Brain microvascular endothelial cell (primary cell): ENCODE measurements around the gene PEX7.
"Not testable (repeated sequence)": the region's sequence is repeated elsewhere in the genome, so short reads cannot be mapped to it uniquely, and the experiment has no call there.

Experiments
- DNase-seq: peaks from one replicate; pipeline ENCODE4 v3.0.0-alpha.2; 2020
- H3K27ac ChIP-seq: fragments of 250-450 bp; sonication (Bioruptor Pico); 2 replicates; pipeline ENCODE4 v1.5.1; 2020; ENCODE audit warnings: mild to moderate bottlenecking, moderate library complexity
- H3K27me3 ChIP-seq: fragments of 250-450 bp; sonication (Bioruptor Pico); replicated peaks from 2 replicates; pipeline ENCODE4 v1.5.1; 2020; ENCODE audit warnings: mild to moderate bottlenecking
- H3K36me3 ChIP-seq: fragments of 250-450 bp; sonication (Bioruptor Pico); replicated peaks from 2 replicates; pipeline ENCODE4 v1.5.1; 2020; ENCODE audit warnings: mild to moderate bottlenecking
- H3K4me3 ChIP-seq: 2 replicates; pipeline ENCODE4 v1.5.1; 2011; ENCODE audit warnings: low read depth, mild to moderate bottlenecking, control low read depth, low read length, moderate library complexity
- CTCF ChIP-seq: IDR thresholded peaks from 2 replicates; pipeline ENCODE4 v1.5.1; 2011; ENCODE audit warnings: low read depth, mild to moderate bottlenecking, moderate library complexity, low read length, control low read depth, inconsistent platforms; ENCODE audit errors: missing control alignments
- in situ Hi-C: cut with HindIII; loops from 2 replicates; pipeline ENCODE4 v1.10.0; 2017; ENCODE audit warnings: low sequenced_read_pairs, low pct_ligation_motif_present

Gene PEX7

DNA sequence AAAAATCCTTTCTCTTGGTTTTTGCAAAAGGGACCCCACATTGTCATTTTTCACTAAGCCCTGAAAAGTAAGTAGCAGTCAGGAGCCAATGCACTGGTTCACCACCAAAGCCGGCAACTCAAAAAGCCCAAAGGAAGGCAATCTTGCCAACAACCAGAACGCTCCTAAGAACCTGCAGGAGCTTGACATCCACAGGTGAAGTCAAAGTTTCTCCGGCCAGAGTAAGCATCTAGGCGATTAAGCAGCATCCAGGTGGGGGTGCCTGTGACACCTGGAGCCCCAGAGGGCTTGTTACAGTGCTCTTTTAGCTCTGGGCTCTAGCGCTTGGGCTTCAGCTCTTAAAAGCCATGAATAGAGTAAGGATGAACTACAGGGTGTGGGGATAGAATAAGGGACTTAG, 135.8 kb downstream of the PEX7 start:
- TF ChIP-seq CTCF, result no peak
- no peaks in the 10 kb centered on the region for H3K36me3 ChIP-seq
- DNase-seq, result no peak
- no peak overlapping the region for H3K4me3 ChIP-seq
- H3K27ac ChIP-seq, result no peak overlapping the region
- H3K27me3 ChIP-seq, result no peaks in the 10 kb centered on the region
- in situ Hi-C loops, result no loop called here

DNA sequence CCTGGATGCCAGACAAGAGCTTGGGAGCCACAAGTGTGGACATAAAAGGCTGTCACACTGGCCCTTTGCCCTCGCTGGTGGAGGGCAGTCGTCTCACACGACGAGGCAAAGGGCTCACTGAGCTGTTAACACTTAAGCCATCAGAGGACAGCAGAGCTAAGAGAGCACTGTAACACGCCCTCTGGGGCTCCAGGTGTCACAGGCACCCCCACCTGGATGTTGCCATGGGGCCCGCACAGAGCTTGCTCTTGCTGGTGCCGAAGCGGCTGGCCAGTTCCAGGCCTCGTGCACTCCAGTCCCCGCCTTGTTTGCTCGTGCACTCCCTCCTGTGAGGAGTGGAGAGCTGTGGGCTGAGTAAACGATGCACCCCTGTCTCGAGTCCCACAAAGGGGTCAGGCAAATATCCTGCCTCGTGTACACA, 137.1 kb downstream of the PEX7 start:
- no peak overlapping the region for H3K27ac ChIP-seq
- TF ChIP-seq CTCF, result no peak
- H3K4me3 ChIP-seq, result no peak overlapping the region
- no peak for DNase-seq
- no peaks in the 10 kb centered on the region for H3K27me3 ChIP-seq
- no peaks in the 10 kb centered on the region for H3K36me3 ChIP-seq
- in situ Hi-C loops, result no loop called here

DNA sequence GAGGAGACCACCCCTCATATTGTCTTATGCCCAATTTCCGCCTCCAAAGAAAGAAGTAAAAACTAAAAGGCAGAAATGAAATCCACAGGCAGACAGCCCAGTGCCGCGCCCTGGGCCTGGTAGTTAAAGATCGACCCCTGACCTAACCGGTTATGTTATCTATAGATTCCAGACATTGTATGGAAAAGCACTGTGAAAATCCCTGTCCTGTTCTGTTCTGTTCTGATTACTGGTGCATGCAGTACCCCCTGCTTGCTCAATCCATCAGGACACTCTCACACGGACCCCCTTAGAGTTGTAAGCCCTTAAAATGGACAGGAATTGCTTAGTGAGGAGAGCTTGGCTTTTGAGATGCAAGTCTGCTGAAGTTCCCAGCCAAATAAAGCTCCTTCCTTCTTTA, 137.5 kb downstream of the PEX7 start:
- H3K4me3 ChIP-seq, in situ Hi-C loops, H3K36me3 ChIP-seq, H3K27ac ChIP-seq, DNase-seq, H3K27me3 ChIP-seq: not testable (repeated sequence)

DNA sequence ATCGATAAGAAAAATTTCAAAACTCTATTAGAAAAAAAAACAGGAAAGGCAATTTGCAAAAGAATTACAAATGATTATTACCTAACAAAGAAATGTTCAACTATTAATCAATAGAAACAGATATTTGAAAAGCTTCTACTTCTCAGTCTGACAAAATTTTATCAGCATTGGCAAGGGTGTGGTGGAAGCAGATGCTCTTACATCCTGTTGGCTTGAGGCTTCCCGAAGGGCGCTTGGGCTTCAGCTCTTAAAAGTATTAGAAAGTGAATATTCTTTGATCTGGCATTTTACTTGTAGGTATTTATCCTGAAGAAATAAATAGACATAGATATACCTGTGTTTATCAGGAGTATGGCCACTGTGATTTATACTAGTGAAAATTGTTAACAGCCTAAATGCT, 138.4 kb downstream of the PEX7 start:
- Histone ChIP-seq H3K4me3 (no peak overlapping the region), H3K36me3 (no peaks in the 10 kb centered on the region), H3K27ac (no peak overlapping the region), H3K27me3 (no peaks in the 10 kb centered on the region)
- no peak for DNase-seq
- in situ Hi-C loops, result no loop called here
- TF ChIP-seq CTCF, result no peak

GRCh38 chr6:136961848-136962247, 139.5 kb downstream of the PEX7 start:
- no peak for DNase-seq
- in situ Hi-C loops, result no loop called here
- no peak for TF ChIP-seq CTCF
- H3K4me3 ChIP-seq, result no peak overlapping the region
- no peaks in the 10 kb centered on the region for H3K27me3 ChIP-seq
- no peak overlapping the region for H3K27ac ChIP-seq
- H3K36me3 ChIP-seq, result no peaks in the 10 kb centered on the region

- in situ Hi-C loops, result no loop called here
- H3K36me3 ChIP-seq, result no peaks in the 10 kb centered on the region
- H3K4me3 ChIP-seq, result no peak overlapping the region
- no peak for TF ChIP-seq CTCF
- H3K27me3 ChIP-seq, result no peaks in the 10 kb centered on the region
- no peak overlapping the region for H3K27ac ChIP-seq
- no peak for DNase-seq
Observed at GRCh38 chr6:136962661-136963060, 140.3 kb downstream of the PEX7 start.
